ENCODE data around the gene ABCB4. TPM values are rescaled to one million over a fixed set of nuclear protein-coding genes. Genes with fewer than 3 reads are reported as not detected.

ABCB4 gene
- total RNA-seq, 2 experiments from 2014 or later: not detected

DNA sequence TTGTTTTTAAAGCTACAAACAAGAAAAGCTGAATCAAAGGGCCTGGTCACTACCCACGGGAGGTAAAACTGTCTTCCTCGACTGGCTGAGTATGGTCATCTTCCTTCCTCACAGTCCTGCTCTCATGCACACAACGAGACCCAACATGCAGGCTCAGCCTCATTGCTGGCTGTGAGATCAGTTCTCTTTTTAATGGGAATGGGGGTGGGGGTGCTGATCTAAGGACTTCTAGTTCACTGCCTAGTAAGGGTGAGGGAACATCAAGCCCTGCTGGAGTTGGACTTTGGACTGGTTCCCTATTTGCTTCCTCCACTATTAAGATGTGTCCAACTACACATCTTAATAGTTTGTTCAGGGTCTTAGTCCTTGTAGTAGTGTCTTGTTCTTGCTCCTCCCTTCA, 48.2 kb downstream of the ABCB4 start:
- CTCF ChIA-PET: no interaction called here
- Histone ChIP-seq H3K27ac (ENCODE audit: low read depth in 1 of 2, low read length in 2 of 2) (no peak overlapping the region), H3K4me3 (ENCODE audit: low read length) (no peak overlapping the region), H3K27me3 (ENCODE audit: control insufficient read depth in 1 of 2, insufficient read depth in 2 of 2, low read length in 2 of 2) (peaks cover 3 to 15% of the 10 kb centered on the region in 2 experiments), H3K36me3 (ENCODE audit: insufficient read depth, low read length) (no peaks in the 10 kb centered on the region), H3K9me3 (ENCODE audit: control insufficient read depth in 1 of 2, insufficient read depth in 1 of 2, low read length in 2 of 2) (no peaks in the 10 kb centered on the region), H3K4me1 (ENCODE audit: insufficient read depth, low read length) (no peaks in the 10 kb centered on the region)
- POLR2A ChIA-PET: no interaction called here
- ATAC-seq (ENCODE audit: poor library complexity): no peak
- intact Hi-C loops (cut with DNase I, micrococcal nuclease): no loop called here
- TF ChIP-seq, protein P1, sequence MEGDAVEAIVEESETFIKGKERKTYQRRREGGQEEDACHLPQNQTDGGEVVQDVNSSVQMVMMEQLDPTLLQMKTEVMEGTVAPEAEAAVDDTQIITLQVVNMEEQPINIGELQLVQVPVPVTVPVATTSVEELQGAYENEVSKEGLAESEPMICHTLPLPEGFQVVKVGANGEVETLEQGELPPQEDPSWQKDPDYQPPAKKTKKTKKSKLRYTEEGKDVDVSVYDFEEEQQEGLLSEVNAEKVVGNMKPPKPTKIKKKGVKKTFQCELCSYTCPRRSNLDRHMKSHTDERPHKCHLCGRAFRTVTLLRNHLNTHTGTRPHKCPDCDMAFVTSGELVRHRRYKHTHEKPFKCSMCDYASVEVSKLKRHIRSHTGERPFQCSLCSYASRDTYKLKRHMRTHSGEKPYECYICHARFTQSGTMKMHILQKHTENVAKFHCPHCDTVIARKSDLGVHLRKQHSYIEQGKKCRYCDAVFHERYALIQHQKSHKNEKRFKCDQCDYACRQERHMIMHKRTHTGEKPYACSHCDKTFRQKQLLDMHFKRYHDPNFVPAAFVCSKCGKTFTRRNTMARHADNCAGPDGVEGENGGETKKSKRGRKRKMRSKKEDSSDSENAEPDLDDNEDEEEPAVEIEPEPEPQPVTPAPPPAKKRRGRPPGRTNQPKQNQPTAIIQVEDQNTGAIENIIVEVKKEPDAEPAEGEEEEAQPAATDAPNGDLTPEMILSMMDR (IDR thresholded peaks at IDR 0.05): no peak
- DNase-seq: no peak
- no peaks in the 10 kb centered on the region for H3K36me3 Mint-ChIP-seq (ENCODE audit: low read depth)
- H3K9me3 Mint-ChIP-seq: no peaks in the 10 kb centered on the region
- no peak overlapping the region for H3K4me3 Mint-ChIP-seq
- H3K27me3 Mint-ChIP-seq: peaks cover 25% of the 10 kb centered on the region
- no peak overlapping the region for H3K27ac Mint-ChIP-seq
- H3K4me1 Mint-ChIP-seq (ENCODE audit: low read depth): no peaks in the 10 kb centered on the region

DNA sequence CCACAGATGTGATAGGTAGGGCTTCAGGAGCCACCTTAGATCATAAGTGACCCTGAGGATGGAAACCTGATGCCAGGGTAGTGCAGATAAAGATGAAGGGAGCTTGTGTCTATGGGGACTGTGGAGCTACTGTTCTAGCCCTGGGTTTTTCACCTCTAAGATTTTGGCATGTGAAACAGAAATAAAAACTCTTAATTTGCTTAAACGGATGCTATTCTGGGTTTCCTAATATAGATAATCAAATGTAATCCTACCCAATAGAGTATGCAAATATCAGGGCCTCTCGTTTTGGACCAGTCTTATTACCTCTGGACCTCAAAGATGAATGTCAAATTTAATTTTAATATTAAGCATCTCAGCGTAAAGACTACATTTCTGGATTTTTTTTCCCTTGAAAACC, 49.3 kb downstream of the ABCB4 start:
- Histone ChIP-seq H3K27me3 (ENCODE audit: control insufficient read depth in 1 of 2, insufficient read depth in 2 of 2, low read length in 2 of 2) (peaks cover 3 to 15% of the 10 kb centered on the region in 2 experiments), H3K4me3 (ENCODE audit: low read length) (no peak overlapping the region), H3K36me3 (ENCODE audit: insufficient read depth, low read length) (no peaks in the 10 kb centered on the region), H3K9me3 (ENCODE audit: control insufficient read depth in 1 of 2, insufficient read depth in 1 of 2, low read length in 2 of 2) (no peaks in the 10 kb centered on the region), H3K27ac (ENCODE audit: low read depth in 1 of 2, low read length in 2 of 2) (no peak overlapping the region), H3K4me1 (ENCODE audit: insufficient read depth, low read length) (no peaks in the 10 kb centered on the region)
- intact Hi-C loops (cut with DNase I, micrococcal nuclease): no loop called here
- no peaks in the 10 kb centered on the region for H3K36me3 Mint-ChIP-seq (ENCODE audit: low read depth)
- no peak overlapping the region for H3K27ac Mint-ChIP-seq
- no peak for DNase-seq
- POLR2A ChIA-PET: no interaction called here
- CTCF ChIA-PET: no interaction called here
- ATAC-seq (ENCODE audit: poor library complexity): no peak
- H3K9me3 Mint-ChIP-seq: no peaks in the 10 kb centered on the region
- peaks cover 25% of the 10 kb centered on the region for H3K27me3 Mint-ChIP-seq
- no peaks in the 10 kb centered on the region for H3K4me1 Mint-ChIP-seq (ENCODE audit: low read depth)
- TF ChIP-seq, protein P1 (IDR thresholded peaks at IDR 0.05): no peak
- H3K4me3 Mint-ChIP-seq: no peak overlapping the region

DNA sequence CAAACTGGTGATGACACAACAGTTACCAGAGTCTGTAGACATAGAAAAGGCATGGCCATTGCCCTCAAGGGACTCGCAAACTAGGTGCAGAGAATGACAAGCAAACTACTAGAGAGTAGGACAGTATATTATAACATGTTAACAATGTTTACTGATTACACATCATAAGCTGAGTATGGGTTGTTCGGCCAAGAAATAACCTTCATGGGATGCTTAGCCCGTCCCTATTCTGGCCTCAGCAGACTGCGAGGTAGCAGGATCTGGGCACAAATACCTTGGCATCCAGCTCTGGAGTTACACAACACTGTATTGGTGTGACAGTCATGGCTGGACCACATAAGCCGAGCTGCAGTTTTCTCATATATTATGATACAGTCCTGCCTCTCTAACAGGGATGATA, 51.4 kb downstream of the ABCB4 start:
- CTCF ChIA-PET: interaction anchor here (2.4 kb wide), 1 partner anchor 112 kb away, joined by 8 read pairs; no protein-coding TSS in a partner anchor

More for the DNA sequence above, 51.4 kb downstream of the ABCB4 start:
- Histone ChIP-seq H3K9me3 (ENCODE audit: control insufficient read depth in 1 of 2, insufficient read depth in 1 of 2, low read length in 2 of 2) (no peaks in the 10 kb centered on the region), H3K27ac (ENCODE audit: low read depth in 1 of 2, low read length in 2 of 2) (no peak overlapping the region), H3K4me3 (ENCODE audit: low read length) (no peak overlapping the region), H3K27me3 (ENCODE audit: control insufficient read depth in 1 of 2, insufficient read depth in 2 of 2, low read length in 2 of 2) (peaks cover 3 to 11% of the 10 kb centered on the region in 2 experiments), H3K36me3 (ENCODE audit: insufficient read depth, low read length) (no peaks in the 10 kb centered on the region), H3K4me1 (ENCODE audit: insufficient read depth, low read length) (no peaks in the 10 kb centered on the region)
- POLR2A ChIA-PET: no interaction called here
- no peaks in the 10 kb centered on the region for H3K9me3 Mint-ChIP-seq
- no peak for DNase-seq
- intact Hi-C loops (cut with DNase I, micrococcal nuclease): no loop called here
- no peak overlapping the region for H3K4me3 Mint-ChIP-seq
- no peaks in the 10 kb centered on the region for H3K4me1 Mint-ChIP-seq (ENCODE audit: low read depth)
- H3K27ac Mint-ChIP-seq: no peak overlapping the region
- ATAC-seq (ENCODE audit: poor library complexity): no peak
- H3K27me3 Mint-ChIP-seq: peaks cover 25% of the 10 kb centered on the region
- H3K36me3 Mint-ChIP-seq (ENCODE audit: low read depth): no peaks in the 10 kb centered on the region
- TF ChIP-seq, protein P1 (IDR thresholded peaks at IDR 0.05): no peak
